ENCODE results near the gene ZDHHC11.
"Not testable (repeated sequence)": the region's sequence is repeated elsewhere in the genome, so short reads cannot be mapped to it uniquely, and the experiment has no call there.

Gene ZDHHC11

DNA sequence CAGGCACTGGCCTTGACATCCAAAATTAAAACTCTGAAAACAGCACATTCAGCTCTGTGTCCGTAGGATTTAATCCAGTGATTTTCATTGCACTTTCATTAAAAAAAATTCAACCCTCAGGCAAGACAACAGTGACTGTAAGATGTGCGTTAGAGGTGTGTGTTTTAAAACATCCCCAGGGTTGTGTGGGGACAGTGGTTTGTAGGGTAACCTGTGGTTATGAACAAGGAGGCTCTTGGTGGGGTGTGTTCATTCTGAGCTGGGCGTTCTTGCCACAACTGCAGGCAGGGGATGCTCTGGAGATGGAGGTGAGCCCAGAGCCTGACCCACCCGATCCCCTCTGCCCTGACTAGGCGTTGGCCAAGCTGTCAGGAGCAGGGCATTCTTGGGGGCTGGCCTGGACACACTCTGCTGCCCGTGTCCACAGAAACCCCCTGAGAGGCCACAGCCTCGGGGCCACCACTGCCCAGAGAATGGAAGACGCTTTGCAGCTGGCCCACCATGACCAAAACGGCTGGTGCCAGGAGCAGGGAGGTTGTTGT lies 103.4 kb downstream of the ZDHHC11 start:
- not testable (repeated sequence) for DNase-seq (ENCODE audit: low spot score)

DNA sequence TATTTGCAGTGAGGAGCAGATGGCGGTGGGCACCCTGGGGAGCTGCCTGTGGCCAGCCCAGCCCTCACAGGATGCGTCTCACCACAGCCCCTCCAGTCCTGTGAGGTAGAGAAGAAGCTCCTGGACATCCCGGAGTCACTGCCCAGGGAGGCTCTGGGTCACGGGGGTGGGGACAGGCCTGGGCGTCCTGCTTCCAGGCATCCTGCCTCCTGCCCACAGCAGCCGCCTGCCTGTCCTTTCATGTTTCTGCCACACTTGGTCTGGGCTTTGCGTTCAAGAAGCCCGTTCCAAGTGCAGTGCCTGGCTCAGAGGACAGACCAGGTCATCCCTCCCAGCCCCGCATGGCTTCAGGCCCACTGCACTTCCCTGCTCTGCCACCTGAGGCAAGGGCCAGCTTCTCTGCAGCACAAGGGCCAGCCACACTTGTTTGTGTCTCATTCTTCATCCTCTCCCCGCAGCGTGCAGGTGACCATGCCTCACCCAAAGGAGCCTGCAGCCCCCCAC lies 104.5 kb downstream of the ZDHHC11 start:
- DNase-seq (ENCODE audit: low spot score): no peak
